ENCODE results near the gene ACOX3. TPM values are rescaled to one million over a fixed set of nuclear protein-coding genes. Genes with fewer than 3 reads are reported as not detected.
"Not testable (repeated sequence)": the region's sequence is repeated elsewhere in the genome, so short reads cannot be mapped to it uniquely, and the experiment has no call there.

The ACOX3 gene
- 18.9 and 21.2 TPM in 2 replicates for total RNA-seq (2014; rRNA removed; shearing (Covaris generic))

DNA sequence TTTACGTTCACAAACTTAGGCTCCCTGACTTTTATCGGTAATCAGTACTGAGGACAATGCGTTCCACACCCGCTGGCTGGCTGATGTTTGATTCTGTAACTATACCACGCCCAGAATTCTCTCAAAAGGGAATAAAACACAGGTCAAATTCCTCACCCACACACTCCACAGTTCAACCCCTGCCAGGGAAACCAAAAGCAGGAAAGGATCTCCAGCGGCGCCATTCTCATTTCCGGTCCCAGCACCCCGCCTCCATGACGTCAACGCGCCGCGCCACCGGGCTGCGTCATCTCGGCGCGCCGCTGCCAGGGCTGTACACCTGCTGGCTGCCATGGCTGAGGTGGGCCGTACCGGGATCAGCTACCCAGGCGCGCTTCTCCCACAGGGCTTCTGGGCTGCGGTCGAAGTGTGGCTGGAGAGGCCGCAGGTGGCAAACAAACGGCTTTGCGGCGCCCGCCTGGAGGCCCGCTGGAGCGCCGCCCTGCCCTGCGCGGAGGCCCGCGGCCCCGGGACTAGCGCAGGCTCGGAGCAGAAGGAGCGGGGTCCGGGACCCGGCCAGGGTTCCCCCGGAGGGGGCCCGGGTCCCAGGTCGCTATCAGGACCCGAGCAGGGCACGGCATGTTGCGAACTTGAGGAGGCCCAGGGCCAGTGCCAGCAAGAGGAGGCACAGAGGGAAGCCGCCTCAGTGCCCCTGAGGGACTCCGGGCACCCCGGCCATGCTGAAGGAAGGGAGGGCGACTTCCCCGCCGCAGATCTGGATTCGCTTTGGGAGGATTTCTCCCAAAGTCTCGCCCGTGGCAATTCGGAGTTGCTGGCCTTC lies at the start of gene ACOX3, which contains the start of gene TRMT44:
Gene ACOX3 (minus strand): TSS at position 232 of the 820 bp plus-strand sequence. CDS start 24,202 bp downstream, outside the sequence.
Gene TRMT44 (plus strand): TSS at position 286 of the 820 bp plus-strand sequence. CDS start 46 bp downstream, at position 332.
- H3K9me3 ChIP-seq (replicated peaks): no peaks in the 10 kb centered on the region
- peak; percentile 71 to 78 for DNase-seq (ENCODE audit: low read depth in 1 of 2, low spot score in 2 of 2)
- H3K4me1 ChIP-seq (replicated peaks): 0 out of 2 replicates have a peak, but pooled peaks cover 2% of the 10 kb centered on the region
- peak within 1 kb of the TSS; percentile 84 for H3K4me3 ChIP-seq
- no peaks in the 10 kb centered on the region for H3K36me3 ChIP-seq
- peak within 1 kb of the TSS; percentile 90 for H3K27ac ChIP-seq
- H3K27me3 ChIP-seq (replicated peaks): no peaks in the 10 kb centered on the region

DNA sequence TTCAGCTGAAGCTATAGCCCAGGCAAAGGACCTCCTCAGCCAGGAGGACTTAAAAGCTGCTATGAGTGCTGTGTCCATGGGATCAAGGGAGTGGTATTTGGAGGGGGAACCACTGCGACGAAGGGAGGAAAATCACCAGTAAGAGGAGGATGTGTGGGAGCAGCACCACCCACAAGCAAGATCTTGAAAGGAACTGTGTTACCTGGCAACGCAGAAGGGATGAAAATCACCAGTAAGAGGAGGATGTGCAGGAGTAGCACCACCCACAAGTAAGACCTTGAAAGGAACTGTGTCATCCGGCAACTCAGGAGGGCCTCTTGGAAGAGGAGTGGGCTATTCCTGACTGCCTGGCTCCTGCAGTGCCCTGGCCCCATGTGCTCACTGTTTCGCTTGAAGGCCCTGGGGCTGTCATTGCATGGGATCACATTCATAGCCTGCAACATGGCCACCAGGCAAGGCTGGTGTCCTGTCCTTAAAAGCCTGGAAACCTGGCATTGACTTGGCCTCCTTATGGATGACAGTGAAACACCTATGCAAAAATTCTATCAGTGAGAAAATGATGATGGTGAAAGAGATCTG lies 48.4 kb upstream of the ACOX3 start:
- H3K36me3 ChIP-seq: no peaks in the 10 kb centered on the region
- no peak for DNase-seq (ENCODE audit: low read depth in 1 of 2, low spot score in 2 of 2)
- H3K27ac ChIP-seq: no peak overlapping the region
- no peaks in the 10 kb centered on the region for H3K27me3 ChIP-seq (replicated peaks)
- no peaks in the 10 kb centered on the region for H3K9me3 ChIP-seq (replicated peaks)
- H3K4me3 ChIP-seq: no peak overlapping the region
- no peaks in the 10 kb centered on the region for H3K4me1 ChIP-seq (replicated peaks)

DNA sequence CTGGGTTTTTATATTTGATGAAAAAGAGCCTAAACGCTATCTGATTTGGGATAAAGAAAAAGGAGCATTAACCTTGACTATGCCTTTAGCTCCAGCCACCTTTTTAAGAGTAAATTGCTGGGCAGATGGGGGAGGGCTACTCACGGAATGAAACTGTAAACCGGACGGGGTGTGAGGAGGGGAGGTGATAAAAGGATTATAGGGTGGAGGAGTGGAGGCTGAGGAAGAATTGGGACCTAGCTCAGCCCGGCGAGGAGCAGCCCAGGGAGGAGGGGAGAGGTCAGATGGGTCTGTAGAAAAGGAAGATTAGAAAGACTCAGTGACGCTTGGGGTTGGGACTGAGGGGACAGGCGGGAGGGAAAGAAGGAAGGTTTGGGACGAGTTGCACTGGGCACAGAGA lies 46.1 kb upstream of the ACOX3 start:
- H3K27me3 ChIP-seq (replicated peaks); H3K4me3 ChIP-seq; DNase-seq (ENCODE audit: low read depth in 1 of 2, low spot score in 2 of 2); H3K27ac ChIP-seq; H3K4me1 ChIP-seq (replicated peaks); H3K9me3 ChIP-seq (replicated peaks); H3K36me3 ChIP-seq: not testable (repeated sequence)

DNA sequence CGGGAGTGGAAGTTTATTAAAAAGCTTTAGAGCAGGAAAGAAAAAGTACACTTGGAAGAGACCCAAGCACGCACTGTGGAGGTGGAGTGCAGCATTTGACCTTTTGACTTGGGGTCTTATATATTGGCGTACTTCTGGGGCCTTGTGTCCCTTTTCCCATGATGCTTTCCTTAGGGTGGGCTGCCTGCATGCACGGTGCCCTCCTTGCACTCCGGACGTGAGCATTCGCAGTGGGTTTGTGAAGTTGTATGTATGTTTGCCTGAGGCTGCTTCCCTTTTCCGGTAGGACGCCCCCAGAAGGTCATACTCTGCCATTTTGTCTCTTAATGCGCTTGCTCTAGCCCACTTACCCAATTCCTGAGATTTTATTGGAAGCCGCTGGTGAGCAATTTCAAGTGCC lies 39.7 kb upstream of the ACOX3 start:
- Histone ChIP-seq H3K4me3 (no peak overlapping the region), H3K4me1 (replicated peaks) (peaks cover 5% of the 10 kb centered on the region; the same call in 1 of the 2 replicates), H3K27ac (no peak overlapping the region), H3K9me3 (replicated peaks) (no peaks in the 10 kb centered on the region), H3K36me3 (peaks cover 21% of the 10 kb centered on the region), H3K27me3 (replicated peaks) (no peaks in the 10 kb centered on the region)
- no peak for DNase-seq (ENCODE audit: low read depth in 1 of 2, low spot score in 2 of 2)

DNA sequence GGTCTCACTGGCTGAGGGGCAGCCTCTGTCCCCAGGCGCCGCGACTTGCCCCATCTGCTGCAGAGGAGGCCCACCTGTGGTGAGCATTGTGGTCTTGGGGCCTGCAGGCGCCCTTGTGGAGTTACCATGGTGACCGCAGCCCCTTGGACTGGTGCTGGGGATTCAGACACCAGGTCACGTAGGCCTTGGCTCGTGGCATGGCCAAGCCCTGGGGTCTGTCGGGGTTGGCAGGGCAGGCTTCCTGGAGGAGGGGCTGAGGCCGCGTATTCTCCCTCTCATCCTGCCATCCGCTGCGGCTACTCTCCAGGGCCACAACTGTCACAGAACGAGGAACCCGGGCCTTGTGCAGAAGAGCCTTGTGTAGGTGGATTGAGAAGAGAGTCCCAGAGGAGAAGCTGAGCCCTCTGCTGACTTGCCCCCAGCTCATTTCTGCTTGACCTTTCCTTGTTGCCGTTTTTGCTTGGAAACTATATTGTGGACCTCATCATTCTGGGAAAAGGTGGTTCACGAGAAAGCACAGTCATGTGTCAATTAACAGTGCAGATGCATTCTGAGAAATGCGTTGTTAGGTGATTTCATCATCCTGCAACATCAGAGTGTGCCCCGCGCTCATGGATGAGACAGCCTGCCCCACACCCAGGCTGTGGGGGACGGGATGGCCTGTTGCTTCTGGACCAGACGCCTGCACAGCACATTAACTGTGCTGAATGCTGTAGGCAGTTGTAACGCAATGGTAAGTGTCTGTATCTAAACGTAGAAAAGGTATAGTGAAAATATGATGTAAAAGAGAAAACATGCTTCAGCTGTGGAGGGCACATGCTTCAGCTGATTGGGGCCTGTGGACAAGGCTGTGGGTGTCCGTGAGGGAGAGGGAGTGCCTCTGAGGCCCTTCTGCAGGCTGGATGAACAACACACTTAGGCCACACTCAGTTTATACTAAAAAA lies 38.5 kb upstream of the ACOX3 start:
- peaks cover 23% of the 10 kb centered on the region for H3K36me3 ChIP-seq
- no peak overlapping the region for H3K4me3 ChIP-seq
- H3K4me1 ChIP-seq (replicated peaks): peaks cover 15% of the 10 kb centered on the region
- DNase-seq (ENCODE audit: low read depth in 1 of 2, low spot score in 2 of 2): no peak
- H3K27me3 ChIP-seq (replicated peaks): no peaks in the 10 kb centered on the region
- H3K27ac ChIP-seq: no peak overlapping the region
- H3K9me3 ChIP-seq (replicated peaks): no peaks in the 10 kb centered on the region

DNA sequence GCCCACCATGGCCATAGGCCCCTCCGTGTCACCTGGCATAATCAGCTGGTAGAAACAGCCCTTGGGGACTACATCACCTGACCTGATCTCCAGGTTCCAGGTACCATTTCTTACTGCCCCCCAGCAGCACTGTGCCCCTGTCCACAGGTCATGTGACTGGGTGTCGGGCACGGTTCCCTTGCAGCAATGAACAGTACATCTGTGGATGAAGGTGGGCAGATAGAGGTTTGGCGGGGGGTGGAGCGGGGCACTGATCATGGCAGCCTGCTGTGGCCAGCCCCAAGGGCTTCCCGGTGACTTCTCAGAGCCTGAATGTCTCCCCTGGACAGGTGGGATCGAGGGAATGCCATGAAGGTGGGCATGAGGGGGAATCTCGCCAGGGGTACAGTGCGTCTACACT lies 37.8 kb upstream of the ACOX3 start:
- Histone ChIP-seq H3K27ac (no peak overlapping the region), H3K9me3 (replicated peaks) (no peaks in the 10 kb centered on the region), H3K4me3 (no peak overlapping the region), H3K27me3 (replicated peaks) (no peaks in the 10 kb centered on the region), H3K36me3 (peaks cover 30% of the 10 kb centered on the region), H3K4me1 (replicated peaks) (peaks cover 22% of the 10 kb centered on the region)
- no peak for DNase-seq (ENCODE audit: low read depth in 1 of 2, low spot score in 2 of 2)

DNA sequence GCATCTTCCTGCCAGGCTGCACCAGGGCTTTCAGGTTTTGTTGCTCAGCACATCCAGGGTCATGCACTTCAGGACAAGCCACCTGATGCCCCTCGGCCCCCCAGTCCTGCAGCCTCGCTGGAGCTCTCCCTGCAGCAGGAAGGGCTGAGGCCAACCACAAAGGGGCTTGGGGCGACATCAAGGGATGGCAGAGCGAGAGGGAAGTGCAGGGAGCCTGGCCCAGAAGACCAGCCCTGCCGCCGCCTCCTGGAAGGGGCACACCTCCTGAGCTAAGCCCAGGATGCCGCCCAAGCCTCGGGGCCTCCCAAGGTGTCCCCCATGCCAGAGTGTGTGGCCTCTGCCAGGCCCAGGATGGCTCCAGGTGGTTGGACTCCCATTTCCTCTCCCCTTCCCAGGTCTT lies 37.2 kb upstream of the ACOX3 start:
- Histone ChIP-seq H3K27ac (no peak overlapping the region), H3K36me3 (peaks cover 31% of the 10 kb centered on the region), H3K4me1 (replicated peaks) (peaks cover 26% of the 10 kb centered on the region), H3K4me3 (no peak overlapping the region), H3K9me3 (replicated peaks) (no peaks in the 10 kb centered on the region), H3K27me3 (replicated peaks) (no peaks in the 10 kb centered on the region)
- DNase-seq (ENCODE audit: low read depth in 1 of 2, low spot score in 2 of 2): no peak

DNA sequence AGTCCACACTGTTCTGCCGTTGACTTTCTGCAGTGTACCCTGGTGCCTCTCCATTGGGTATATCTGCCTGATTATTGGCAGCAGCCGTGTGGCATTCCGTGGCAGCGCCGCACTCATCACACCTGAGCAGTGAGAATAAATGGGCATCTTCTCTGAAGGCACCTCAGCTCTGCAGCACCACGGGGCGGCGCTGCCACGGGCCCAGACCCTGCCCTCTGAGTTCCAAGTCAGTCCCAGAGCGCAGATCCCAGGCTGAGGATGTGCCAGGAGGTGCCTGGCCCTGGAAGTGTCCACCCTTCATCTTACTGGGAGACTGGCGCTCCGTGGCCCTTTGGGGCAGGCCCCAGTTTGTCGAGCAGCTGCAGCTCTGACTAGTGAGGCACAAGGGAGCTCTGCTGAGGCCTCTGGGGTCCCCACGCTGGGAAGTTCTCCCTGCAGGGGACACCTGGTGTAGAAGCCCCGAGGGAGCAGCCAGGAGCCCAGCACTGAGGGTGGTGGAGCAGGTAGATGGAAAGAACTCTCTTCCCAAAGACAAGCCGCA lies 36.6 kb upstream of the ACOX3 start:
- Histone ChIP-seq H3K4me3 (no peak overlapping the region), H3K4me1 (replicated peaks) (peaks cover 31% of the 10 kb centered on the region), H3K9me3 (replicated peaks) (no peaks in the 10 kb centered on the region), H3K36me3 (peaks cover 31% of the 10 kb centered on the region), H3K27me3 (replicated peaks) (no peaks in the 10 kb centered on the region), H3K27ac (no peak overlapping the region)
- no peak for DNase-seq (ENCODE audit: low read depth in 1 of 2, low spot score in 2 of 2)

DNA sequence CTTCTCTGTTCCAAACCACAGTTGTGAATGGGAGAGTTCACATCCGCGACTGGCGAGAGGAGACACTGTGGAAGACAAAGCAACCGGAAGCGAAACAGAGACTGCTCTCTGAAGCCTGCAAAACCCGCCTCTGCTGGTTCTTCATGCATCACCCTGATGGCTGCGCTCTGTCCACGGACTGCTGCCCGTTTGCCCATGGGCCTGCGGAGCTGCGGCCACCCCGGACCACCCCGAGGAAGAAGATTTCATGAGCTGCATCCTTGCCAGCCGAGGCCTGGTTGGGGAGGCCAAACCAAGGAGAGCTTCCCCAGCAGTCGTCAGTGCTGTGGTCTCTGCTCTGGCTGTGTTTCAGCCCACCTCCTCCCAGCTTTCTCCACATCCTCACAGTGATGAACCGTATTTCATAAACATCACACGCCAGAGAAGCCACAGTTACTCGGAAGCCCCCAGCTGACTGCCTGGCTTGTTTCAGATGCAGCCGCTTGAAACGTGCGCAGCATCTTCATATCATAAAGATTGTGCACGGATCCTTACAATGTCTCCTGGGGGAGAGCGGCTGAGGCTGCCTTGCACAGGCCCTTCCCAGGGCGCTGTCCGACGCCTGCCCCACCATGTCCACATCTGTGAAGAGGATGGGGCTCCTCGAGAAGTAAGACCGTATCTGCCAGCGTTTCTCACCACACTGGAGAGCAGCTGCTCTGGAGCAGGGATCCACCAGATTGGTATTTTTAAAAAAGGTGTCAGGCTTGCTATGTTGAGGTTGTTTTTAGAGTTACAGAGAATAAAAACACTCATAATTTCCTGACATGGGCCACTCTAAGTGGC lies 35.4 kb upstream of the ACOX3 start:
- Histone ChIP-seq H3K4me1 (replicated peaks) (peaks cover 42% of the 10 kb centered on the region), H3K36me3 (peaks cover 31% of the 10 kb centered on the region), H3K27me3 (replicated peaks) (no peaks in the 10 kb centered on the region), H3K9me3 (replicated peaks) (no peaks in the 10 kb centered on the region), H3K4me3 (no peak overlapping the region), H3K27ac (no peak overlapping the region)
- no peak for DNase-seq (ENCODE audit: low read depth in 1 of 2, low spot score in 2 of 2)

DNA sequence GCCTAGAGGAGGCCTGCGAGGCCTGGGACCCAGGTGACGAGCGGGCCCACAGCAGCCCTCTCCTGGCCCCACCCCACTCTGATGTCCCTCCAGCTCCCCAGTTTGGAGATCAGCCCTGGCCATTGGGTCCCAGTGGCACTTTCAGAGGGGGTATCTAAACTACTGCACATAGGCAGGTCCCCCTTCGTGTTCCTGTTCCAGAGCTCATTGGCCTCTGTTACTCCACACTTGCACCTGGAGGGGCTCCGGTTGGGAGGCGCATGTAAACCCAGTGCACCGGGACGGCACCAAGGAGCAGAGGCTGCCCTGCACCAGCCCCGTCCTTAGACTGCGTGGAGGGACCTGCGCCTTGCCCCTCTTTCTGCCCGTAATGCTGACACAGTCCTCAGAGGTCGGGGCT lies 34.3 kb upstream of the ACOX3 start:
- no peak for DNase-seq (ENCODE audit: low read depth in 1 of 2, low spot score in 2 of 2)
- H3K9me3 ChIP-seq (replicated peaks): no peaks in the 10 kb centered on the region
- no peaks in the 10 kb centered on the region for H3K27me3 ChIP-seq (replicated peaks)
- H3K4me3 ChIP-seq: no peak overlapping the region
- H3K27ac ChIP-seq: no peak overlapping the region
- peaks cover 31% of the 10 kb centered on the region for H3K36me3 ChIP-seq
- peaks cover 42% of the 10 kb centered on the region for H3K4me1 ChIP-seq (replicated peaks)

DNA sequence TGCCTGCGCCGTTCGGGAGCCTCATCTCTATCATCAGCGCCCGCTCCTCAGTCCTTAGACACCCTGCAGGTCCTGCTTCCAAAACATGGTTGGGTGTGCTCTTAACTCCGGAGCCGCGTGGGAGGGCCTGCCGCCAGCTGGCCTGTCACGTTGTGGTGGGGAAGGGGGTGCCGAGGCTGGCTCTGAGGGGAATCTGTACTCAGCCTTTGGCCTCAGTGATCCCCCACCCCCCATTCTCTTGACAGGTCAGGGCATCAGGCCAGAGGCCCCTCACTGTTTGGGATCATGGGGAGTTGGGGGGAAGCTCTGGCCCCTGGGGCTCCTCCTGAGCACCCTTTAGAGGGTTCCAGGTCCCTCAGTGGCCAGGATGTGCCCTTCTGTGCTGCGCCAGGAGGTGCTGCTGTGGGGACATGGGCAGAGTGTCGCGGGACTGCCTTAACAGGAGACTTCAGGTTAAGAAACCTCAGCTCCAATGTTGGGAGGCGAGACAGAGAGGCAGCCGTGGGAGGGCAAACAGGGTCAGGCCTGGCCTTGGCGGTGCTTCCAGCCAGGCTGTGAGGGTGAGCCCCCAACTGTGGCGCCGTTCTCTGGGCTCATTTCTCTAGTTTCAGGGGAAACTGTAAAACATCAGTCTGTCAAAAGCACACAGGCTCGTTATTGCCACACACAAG lies 33.5 kb upstream of the ACOX3 start:
- Histone ChIP-seq H3K36me3 (peaks cover 39% of the 10 kb centered on the region), H3K4me3 (peak overlapping the region; percentile 33), H3K4me1 (replicated peaks) (peaks cover 46% of the 10 kb centered on the region), H3K9me3 (replicated peaks) (no peaks in the 10 kb centered on the region), H3K27me3 (replicated peaks) (no peaks in the 10 kb centered on the region), H3K27ac (peak overlapping the region; percentile 69)
- DNase-seq (ENCODE audit: low read depth in 1 of 2, low spot score in 2 of 2): peak in 1 of 2 experiments; percentile 20

DNA sequence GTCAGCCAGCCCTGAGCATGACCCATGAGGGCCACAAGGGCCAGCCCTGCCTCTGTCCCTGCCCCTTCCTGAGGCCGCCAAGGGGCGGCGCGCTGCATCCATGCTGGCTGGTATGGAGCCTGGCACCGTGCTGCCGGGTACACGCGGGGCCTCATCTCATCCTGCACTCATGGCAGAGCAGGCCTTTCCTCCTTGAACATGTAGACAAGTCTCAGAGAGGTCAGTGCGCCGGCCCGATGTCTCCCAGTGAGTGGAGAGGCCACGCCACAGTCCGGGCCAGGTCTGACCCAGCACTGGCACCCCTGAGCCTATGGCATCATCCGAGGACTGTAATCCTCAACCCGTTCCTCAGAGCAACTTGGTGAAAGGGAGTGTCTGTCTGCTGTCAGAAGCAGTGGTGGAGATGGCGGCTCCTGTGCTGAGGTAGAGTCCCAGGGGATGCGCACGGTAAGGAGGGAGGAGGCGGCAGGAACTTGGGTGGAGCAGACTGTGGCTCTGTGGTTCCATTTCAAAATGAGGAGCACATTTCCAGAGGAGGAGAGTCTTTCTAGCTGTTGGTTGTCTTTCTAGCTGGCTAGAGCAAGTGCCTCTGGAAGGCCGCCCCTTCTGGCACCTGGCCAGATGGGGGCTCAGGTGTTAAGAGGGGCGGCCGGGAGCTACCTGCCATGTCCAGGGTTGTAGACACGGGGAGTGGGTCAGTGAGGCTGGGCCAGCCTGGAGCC lies 32.8 kb upstream of the ACOX3 start:
- Histone ChIP-seq H3K27me3 (replicated peaks) (no peaks in the 10 kb centered on the region), H3K4me3 (peak overlapping the region; percentile 33), H3K4me1 (replicated peaks) (peaks cover 49% of the 10 kb centered on the region), H3K9me3 (replicated peaks) (no peaks in the 10 kb centered on the region), H3K36me3 (peaks cover 40% of the 10 kb centered on the region), H3K27ac (peak overlapping the region; percentile 69)
- peak in 1 of 2 experiments; percentile 84 for DNase-seq (ENCODE audit: low read depth in 1 of 2, low spot score in 2 of 2)
